HG02884 (cell line): Measurements from ENCODE around the gene CDH10.

Experiments
- ATAC-seq: cut with Tn5 transposase; IDR thresholded peaks from one replicate; pipeline ENCODE4 v1.9.1; 2021; ENCODE audit warnings: mild to moderate bottlenecking, moderate library complexity; ENCODE audit not compliant: unreplicated experiment

CDH10 gene

DNA sequence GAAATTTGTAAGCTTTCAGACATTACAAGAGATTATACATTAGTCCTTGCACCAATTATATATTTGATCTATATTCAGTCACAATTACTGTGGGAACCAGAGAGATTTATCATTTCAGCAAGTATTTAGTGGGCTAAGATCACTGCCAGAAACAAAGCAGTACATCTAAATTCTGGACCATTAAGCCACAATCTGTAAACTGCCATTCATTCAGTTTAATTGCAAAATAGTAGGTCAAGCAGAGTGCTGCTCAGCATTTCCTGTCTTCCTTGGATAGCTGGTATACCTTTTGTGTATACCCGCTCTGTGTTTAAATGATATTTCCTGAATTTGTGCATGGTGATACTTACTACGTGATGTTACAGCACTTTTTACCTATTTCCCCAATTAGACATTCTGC, 42.6 kb downstream of the CDH10 start:
- no peak for ATAC-seq

DNA sequence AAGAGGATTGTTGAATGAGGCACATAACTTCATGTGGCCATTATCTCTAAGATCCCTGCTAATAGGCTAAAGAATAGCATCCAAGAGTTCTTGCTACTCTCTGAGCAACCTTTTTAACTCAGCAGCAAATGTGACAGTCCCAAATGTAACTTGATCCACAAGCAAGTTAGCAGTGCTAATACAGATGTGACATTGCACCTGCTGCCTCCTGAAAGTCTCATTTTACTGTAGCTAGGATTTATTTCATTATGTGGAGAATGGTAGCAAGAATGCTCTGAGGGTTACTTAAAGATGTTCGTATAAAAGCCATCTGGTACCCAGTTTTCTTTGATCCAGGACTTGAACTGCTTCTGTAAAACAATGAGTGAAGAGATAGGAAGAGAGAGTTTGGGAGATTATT, 45.8 kb downstream of the CDH10 start:
- no peak for ATAC-seq

- ATAC-seq, result no peak
These were observed 49.4 kb downstream of the CDH10 start for GRCh38 chr5:24595329-24595728.

GRCh38 chr5:24591426-24591825, 53.4 kb downstream of the CDH10 start:
- no peak for ATAC-seq

- no peak for ATAC-seq
These were observed 55.2 kb downstream of the CDH10 start for GRCh38 chr5:24589566-24589965.

DNA sequence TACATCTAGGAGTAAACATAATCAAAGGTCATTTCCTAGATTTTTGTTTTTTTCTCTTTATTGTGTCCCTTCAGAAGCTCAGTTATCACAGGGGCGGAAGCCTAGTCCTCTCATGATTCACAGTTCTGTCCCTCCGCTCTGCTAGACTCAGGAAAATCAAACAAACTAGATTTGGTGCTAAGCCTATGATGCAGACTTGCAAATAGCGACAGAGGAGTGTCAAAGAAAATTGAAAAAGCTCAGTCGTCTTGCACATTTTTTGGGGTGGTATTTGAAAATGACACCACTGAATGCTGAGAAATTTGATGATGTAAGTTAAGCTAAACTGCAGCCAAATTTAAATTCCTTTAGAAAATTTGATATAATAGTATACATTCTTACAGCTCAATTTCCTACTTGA, 59.0 kb downstream of the CDH10 start:
- no peak for ATAC-seq

GRCh38 chr5:24571302-24571701, 73.5 kb downstream of the CDH10 start:
- no peak for ATAC-seq

DNA sequence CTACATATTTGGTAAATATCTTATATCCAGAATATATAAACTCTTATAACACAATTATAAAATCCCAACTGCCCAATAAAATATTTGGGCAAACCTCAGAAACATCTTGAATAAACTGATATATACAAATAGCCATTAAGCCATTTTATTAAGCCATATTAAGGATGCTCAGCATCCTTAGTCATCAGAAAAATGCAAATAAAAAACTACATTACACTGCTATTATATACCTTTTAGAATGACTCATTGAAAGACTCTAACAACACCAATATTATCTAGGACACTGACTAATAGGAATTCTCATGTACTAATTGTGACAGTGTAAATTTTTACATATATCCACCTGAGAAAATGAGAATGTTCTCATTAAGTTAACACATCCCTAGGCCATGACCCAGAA, 77.8 kb downstream of the CDH10 start:
- no peak for ATAC-seq

DNA sequence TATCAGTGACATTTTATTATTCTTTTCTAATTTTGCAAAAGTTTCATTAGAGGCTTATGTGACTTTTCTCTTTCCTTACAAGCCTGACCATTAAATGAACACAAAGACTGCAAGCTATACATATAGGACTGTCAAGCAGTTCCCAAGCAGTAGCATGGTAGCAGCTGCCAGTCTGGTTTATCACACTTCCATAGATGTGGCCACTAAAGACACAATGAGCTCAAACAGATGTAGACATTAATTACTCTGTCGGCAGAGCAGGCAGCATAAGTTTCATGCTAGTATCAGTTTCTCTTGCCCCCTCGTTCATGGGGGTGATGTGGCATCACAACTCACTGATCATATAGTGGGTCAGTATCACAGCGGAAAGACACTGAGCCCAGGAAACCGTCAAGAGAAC, 89.5 kb downstream of the CDH10 start:
- no peak for ATAC-seq

DNA sequence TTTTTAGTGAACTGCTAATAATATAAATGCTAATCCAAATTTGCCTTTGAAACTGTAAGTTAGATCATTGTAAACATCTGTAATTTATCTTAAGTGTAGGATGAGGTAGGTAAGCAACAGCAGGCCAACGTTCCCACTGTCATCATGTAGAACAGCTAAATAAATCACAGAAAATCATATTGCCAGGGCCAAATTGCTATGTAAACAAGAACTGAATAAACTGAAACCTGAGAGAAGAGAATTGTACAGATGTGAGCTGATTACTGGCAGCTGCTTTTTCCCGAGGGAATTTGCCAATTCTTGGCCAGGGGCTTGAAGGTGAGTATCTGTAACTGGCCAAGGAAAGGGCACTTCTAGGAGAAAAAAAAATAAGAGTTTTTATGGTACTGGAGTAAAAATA, 97.6 kb downstream of the CDH10 start:
- ATAC-seq, result no peak

DNA sequence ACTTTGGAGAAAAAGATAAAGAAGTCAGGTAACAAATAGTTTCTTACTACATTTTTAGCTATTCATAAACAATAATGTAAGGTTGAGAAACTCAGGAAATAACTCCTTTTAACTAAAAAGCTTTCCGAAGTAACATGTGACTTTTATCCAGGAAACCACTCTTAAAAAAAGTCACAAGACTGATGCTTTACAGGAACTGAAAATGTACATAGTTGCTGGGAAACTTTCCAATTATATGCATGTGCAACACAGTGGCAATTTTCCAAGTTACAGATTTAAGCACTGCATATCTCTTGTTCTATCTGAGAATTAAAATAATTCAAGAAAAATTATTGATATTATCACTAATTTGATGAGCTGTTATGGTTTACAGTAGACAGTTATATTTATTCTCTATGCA, 105.2 kb downstream of the CDH10 start:
- no peak for ATAC-seq

DNA sequence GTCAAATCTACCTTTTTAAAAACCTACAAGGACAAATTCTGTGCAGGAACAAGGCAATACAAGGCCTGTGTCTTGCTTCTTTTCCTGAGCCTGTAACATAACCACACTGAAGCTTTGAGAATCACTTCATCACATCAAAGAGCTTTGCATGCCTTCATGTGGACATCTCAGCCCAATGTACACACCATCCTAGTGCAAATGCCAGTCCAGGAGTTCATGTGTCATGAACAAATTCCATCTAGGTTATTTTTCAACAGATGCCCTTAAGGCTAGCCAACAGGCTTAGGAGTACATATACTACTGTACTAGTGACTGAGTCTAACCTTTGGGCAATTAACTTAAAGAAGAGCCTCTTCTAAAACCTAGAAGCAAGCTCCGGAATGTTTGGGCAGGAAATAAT, 106.4 kb downstream of the CDH10 start:
- no peak for ATAC-seq

DNA sequence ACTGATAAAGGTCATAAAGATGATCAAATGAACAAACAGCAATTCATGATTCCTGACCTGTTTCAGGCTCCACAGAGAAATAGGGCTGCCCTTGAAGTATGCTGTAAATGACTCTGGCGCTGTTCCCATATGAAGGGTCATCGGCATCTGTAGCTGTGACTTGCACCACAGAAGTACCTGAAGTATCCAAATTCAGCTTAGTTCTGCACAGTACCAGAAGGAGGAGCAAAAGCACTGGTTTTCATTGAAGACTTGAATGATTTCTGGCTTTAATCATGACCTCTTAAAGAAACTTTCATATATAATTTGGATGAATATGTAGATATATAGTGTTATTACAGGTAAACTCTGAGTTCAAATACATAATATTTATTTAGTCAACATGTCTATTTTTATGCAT, 109.1 kb downstream of the CDH10 start:
- no peak for ATAC-seq

DNA sequence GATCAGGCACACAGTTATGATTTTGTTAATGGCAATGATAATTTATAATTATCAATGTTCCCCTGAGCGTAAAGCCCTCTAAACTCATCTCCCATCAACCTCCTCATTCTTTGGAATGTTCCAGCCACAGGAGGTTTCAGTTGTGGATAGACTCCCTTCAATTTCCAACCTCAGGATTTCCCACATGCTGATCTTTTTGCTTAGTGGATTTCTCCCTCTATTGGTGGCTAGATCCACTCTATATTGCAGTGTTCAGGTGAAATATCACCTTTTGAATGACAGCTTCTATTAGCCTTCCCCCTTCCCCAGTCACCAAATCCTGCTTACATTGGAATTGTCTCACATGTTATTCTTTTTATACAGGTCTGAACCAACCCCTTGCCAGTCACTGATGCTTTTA, 113.9 kb downstream of the CDH10 start:
- no peak for ATAC-seq

DNA sequence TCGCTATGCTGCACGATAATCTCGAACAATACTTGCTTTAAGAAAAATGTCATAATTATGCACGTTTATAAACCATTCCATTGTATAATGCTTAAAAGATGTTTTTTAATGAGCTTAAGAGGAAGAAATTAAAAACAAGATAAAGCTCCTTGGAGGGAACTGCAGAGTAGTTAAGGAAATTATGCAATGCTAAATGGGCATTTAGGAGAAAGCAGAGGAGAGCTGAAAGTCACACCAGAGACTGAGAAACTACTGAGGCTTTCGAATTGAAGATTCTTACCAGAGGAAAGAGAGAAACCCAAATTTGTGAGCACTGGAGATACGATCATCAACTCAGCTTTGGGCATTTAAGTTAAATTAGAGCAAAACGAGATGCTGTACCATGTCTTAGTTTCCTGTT, 119.4 kb downstream of the CDH10 start:
- ATAC-seq, result no peak

DNA sequence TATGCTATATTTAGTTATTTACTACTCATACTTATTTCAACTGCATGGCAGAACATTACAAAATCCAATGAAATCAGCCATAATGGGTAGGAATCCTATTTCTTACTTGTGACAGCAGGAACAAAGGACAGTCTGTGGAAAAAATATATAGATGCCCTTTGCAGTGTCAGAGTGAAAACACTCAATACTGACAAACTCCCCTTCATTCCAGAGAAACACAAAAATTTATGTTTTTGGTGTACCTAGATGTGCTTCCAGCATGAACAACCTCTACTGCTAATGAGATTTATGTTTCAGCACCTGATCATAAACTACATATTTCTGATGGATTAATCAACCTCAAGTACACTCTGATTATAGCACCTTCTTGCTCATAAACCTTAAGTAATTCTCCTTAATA, 132.4 kb downstream of the CDH10 start:
- no peak for ATAC-seq

- no peak for ATAC-seq
These were observed 134.2 kb downstream of the CDH10 start for GRCh38 chr5:24510523-24510988.

- ATAC-seq, result no peak
These were observed 134.8 kb downstream of the CDH10 start for GRCh38 chr5:24509943-24510342.

DNA sequence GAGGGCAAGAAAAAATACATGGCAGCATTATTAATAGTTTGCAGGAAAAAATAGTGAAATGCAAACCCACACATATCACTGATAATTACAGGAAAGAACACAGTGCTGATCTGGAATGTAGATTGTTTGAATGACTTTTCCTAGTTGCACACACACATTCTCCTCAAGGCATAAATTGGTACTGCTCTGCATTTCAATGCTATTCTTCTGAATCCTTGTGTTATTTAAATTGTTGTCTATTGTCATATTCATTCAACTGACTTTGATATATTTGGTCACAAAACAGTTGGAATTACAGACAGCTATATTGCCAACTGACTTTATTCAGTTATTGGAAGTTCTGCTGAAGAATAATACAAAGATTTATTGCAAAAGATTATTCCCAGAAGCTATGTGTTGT, 139.5 kb downstream of the CDH10 start:
- ATAC-seq, result no peak

- no peak for ATAC-seq
These were observed 147.1 kb downstream of the CDH10 start for GRCh38 chr5:24497591-24498157.

DNA sequence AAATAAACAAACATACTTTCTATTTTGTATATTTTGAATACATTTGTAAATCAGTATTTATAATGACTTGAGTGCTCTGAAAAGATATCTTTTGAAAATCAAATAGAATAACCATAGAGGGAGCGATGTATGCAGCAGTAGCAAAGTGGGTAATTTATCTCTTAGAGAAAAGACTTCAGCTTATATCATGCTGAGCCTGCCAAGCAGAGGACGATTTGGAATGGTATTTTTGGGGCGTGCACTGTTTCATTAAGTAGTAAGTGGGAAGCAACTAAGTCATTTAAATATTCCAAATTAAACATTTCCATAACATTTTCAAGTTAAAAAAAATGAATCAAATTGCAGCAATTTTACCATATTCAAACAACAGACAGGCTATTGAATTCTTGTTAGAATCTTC, 147.6 kb downstream of the CDH10 start:
- no peak for ATAC-seq

DNA sequence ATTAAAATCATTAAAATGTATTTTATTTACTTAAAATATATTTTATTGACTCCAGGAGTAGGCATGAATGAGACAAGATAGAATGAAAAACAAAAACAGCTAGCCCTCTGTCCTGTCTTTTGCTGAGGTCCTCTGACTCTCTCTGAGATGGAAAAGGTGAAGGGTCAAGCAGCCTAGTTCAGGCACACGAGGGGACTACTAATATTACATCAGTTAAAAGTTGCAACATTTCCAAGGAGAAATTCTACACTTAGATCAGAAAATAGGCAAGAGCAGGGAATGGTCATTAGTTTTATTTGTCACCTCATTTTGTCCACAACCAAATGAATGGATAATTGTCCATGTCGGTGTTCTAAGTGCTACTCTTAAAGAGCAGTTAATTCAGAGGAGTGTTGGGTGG, 148.5 kb downstream of the CDH10 start:
- ATAC-seq, result no peak

DNA sequence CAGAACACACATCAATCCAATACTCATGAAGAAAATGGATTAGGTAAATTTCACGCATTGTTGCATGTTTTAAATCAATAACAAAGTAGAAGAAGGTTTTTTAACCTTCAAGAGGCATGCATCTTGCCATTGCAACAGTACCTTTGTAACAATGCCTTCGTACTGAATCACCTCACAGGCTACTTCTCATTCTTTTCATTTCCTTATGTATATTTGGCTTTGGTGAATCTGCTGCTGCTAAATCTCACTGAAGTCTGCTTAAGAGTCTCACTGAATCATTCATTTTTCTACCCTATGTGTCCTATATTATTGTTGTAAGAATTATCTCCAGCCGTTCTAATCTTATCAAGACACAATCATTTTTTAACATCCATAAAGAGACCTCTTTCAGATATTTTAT, 152.5 kb downstream of the CDH10 start:
- ATAC-seq, result no peak

DNA sequence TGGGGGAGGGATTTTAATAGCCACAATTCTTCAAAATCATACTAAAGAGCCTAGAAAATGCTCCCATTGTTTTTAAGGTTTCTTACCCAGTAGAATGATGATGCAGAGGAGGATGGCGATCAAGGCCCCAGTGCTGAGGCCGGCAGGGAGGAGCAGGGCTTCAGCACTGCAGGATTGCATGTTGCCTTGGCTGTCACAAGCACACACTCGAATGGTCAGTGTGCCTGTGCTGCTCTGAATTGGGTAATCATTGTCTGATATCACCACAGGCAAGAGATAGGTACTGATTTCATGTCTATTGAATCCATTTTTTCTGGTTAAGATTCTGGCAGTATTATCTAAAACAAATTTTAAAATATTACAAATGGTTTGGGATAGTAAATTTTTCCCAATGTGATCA, 153.3 kb downstream of the CDH10 start:
- ATAC-seq, result no peak
